ENCODE data around the gene CCNF.

CCNF gene

GRCh38 chr16:2497116-2497630 lies 67.9 kb downstream of the CCNF start:
- DNase-seq (ENCODE audit: low read depth) = no peak
- H3K4me3 ChIP-seq (ENCODE audit: low read depth, low read length) = no peak overlapping the region
- TF ChIP-seq, protein P1, sequence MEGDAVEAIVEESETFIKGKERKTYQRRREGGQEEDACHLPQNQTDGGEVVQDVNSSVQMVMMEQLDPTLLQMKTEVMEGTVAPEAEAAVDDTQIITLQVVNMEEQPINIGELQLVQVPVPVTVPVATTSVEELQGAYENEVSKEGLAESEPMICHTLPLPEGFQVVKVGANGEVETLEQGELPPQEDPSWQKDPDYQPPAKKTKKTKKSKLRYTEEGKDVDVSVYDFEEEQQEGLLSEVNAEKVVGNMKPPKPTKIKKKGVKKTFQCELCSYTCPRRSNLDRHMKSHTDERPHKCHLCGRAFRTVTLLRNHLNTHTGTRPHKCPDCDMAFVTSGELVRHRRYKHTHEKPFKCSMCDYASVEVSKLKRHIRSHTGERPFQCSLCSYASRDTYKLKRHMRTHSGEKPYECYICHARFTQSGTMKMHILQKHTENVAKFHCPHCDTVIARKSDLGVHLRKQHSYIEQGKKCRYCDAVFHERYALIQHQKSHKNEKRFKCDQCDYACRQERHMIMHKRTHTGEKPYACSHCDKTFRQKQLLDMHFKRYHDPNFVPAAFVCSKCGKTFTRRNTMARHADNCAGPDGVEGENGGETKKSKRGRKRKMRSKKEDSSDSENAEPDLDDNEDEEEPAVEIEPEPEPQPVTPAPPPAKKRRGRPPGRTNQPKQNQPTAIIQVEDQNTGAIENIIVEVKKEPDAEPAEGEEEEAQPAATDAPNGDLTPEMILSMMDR (IDR thresholded peaks at IDR 0.05; ENCODE audit: low read depth, low read length) = no peak
- no peak for TF ChIP-seq MYC (IDR thresholded peaks at IDR 0.05; ENCODE audit: low read depth, low read length)
- TF ChIP-seq POLR2A (IDR thresholded peaks at IDR 0.05; ENCODE audit: extremely low read depth, insufficient read length) = no peak
- TF ChIP-seq MAX (IDR thresholded peaks at IDR 0.05; ENCODE audit: low read depth, low read length) = no peak

GRCh38 chr16:2497695-2498484 lies 68.6 kb downstream of the CCNF start:
- no peak overlapping the region for H3K4me3 ChIP-seq (ENCODE audit: low read depth, low read length)
- DNase-seq (ENCODE audit: low read depth) = no peak
- TF ChIP-seq MAX (IDR thresholded peaks at IDR 0.05; ENCODE audit: low read depth, low read length) = no peak

DNA sequence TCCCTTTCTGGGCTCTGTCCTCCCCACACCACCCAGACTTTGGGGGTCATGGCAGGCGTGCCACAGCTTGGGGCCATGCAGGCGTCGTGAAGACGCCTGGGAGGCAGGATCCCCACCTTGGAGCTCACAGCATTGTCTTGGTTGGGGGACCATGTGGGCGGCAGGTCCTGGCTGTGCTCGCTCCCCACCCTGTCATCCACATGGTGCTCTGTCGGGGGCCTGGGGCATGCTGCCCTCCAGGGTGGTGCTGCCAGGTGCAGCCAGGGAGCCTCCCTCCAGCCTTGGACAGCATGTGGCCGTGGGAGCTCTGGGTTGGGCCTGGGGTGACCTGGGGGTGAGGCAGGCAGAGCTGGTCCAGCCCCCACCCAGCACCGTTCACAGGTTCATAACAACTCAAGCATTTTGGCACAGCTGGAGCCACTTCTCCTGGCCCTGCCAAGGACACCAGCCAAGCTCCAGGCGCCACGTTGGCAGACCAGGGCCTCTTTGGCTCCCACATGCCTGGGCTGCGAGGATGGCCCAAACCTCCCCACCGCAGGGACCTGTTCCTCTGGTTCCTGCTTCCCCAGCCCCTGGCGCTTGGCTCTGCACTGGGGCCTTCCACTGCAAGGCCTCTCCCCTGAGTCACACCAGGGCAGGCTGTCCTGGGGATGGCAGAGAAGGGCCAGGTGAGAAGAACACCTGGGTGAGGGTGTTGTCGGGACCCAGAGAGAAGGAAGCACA lies 69.4 kb downstream of the CCNF start:
- no peak for DNase-seq (ENCODE audit: low read depth)
- H3K4me3 ChIP-seq (ENCODE audit: low read depth, low read length) = no peak overlapping the region
- TF ChIP-seq, protein P1 (IDR thresholded peaks at IDR 0.05; ENCODE audit: low read depth, low read length) = no peak
- TF ChIP-seq MYC (IDR thresholded peaks at IDR 0.05; ENCODE audit: low read depth, low read length) (no peak), POLR2A (IDR thresholded peaks at IDR 0.05; ENCODE audit: extremely low read depth, insufficient read length) (no peak), MAX (IDR thresholded peaks at IDR 0.05; ENCODE audit: low read depth, low read length) (no peak)

DNA sequence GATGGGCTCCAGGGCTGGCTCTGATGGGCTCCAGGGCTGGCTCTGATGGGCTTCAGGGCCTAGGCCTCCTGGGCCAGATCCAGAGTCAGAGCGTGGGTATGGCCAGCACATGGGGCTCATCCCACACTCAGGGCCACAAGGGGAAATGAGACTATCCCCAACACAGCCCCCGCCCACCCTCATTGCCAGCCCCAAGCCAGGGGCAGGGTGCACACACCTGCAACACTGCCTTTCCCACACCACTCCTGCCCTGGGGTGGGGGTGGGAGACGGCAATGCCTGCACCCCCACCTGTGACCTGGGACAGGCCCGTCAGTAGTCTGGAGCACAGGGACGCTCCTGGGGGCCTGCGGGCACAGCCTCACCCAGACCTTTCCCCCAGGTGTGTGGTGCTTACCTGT lies 70.2 kb downstream of the CCNF start:
- no peak overlapping the region for H3K4me3 ChIP-seq (ENCODE audit: low read depth, low read length)
- TF ChIP-seq, protein P1 (IDR thresholded peaks at IDR 0.05; ENCODE audit: low read depth, low read length) = no peak
- no peak for DNase-seq (ENCODE audit: low read depth)

GRCh38 chr16:2499890-2500429 lies 70.7 kb downstream of the CCNF start:
- DNase-seq (ENCODE audit: low read depth) = no peak
- H3K4me3 ChIP-seq (ENCODE audit: low read depth, low read length) = no peak overlapping the region
- TF ChIP-seq, protein P1 (IDR thresholded peaks at IDR 0.05; ENCODE audit: low read depth, low read length) = no peak
- no peak for TF ChIP-seq MAX (IDR thresholded peaks at IDR 0.05; ENCODE audit: low read depth, low read length)
- no peak for TF ChIP-seq POLR2A (IDR thresholded peaks at IDR 0.05; ENCODE audit: extremely low read depth, insufficient read length)
- no peak for TF ChIP-seq MYC (IDR thresholded peaks at IDR 0.05; ENCODE audit: low read depth, low read length)

DNA sequence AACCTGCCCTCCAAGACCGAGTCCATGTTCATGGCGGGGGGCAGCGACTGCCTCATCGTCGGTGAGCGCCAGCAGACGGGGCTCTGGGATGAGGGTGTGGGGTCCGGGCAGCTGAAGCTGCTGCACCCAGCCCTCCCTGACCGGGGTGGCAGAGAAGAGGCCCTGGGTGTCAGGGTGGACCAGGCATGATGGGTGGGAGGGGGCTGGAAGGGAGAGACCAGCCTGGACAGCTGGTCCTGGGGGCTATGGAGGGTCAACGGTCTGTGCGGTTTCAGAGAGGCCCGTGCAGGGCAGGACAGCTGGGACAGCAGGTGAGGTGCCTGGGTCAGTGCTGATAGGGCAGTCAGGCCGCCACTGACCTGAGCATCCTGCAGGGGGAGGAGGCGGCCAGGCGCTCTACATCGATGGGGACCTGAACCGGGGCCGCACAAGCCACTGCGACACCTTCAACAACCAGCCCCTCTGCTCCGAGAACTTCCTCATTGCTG lies 71.2 kb downstream of the CCNF start:
- no peak for DNase-seq (ENCODE audit: low read depth)
- H3K4me3 ChIP-seq (ENCODE audit: low read depth, low read length) = no peak overlapping the region
- no peak for TF ChIP-seq MYC (IDR thresholded peaks at IDR 0.05; ENCODE audit: low read depth, low read length)
- no peak for TF ChIP-seq POLR2A (IDR thresholded peaks at IDR 0.05; ENCODE audit: extremely low read depth, insufficient read length)
- TF ChIP-seq, protein P1 (IDR thresholded peaks at IDR 0.05; ENCODE audit: low read depth, low read length) = no peak
- no peak for TF ChIP-seq MAX (IDR thresholded peaks at IDR 0.05; ENCODE audit: low read depth, low read length)
